Spleen (tissue), 7 donors: ENCODE results near the gene ZNF462.

Experiments used
- POLR2A ChIP-seq, 3 donors: fragments of 450-650 bp; IDR thresholded peaks; one replicate each; pipeline ENCODE4 v1.5.1; 2017; ENCODE audit warnings: antibody characterized with exemption in 3 of 3, mild to moderate bottlenecking in 1 of 3
- TF ChIP-seq, protein P1 (sequence below), 11 experiments: fragments of 200-600 bp in 7 of 11; fragments of 450-650 bp in 4 of 11; sonication (generic) in 4 of 11; IDR thresholded peaks in 8 of 11; conservative IDR thresholded peaks in 3 of 11; 1 replicate in 7 of 11; 2 replicates in 4 of 11; pipeline versions ENCODE4 v1.4.0 to v1.8.0; 2016 to 2021; ENCODE audit warnings: antibody characterized with exemption in 11 of 11, inconsistent platforms in 4 of 11, mild to moderate bottlenecking in 1 of 11
- donor health status: DM: no; HTN: no; CAD: no; lungs with moderate emphysema.
- donor health status: DM: no; HTN: no; CAD: no.
- donor health status: DM: no; HTN: no; CAD: no.

DNA sequence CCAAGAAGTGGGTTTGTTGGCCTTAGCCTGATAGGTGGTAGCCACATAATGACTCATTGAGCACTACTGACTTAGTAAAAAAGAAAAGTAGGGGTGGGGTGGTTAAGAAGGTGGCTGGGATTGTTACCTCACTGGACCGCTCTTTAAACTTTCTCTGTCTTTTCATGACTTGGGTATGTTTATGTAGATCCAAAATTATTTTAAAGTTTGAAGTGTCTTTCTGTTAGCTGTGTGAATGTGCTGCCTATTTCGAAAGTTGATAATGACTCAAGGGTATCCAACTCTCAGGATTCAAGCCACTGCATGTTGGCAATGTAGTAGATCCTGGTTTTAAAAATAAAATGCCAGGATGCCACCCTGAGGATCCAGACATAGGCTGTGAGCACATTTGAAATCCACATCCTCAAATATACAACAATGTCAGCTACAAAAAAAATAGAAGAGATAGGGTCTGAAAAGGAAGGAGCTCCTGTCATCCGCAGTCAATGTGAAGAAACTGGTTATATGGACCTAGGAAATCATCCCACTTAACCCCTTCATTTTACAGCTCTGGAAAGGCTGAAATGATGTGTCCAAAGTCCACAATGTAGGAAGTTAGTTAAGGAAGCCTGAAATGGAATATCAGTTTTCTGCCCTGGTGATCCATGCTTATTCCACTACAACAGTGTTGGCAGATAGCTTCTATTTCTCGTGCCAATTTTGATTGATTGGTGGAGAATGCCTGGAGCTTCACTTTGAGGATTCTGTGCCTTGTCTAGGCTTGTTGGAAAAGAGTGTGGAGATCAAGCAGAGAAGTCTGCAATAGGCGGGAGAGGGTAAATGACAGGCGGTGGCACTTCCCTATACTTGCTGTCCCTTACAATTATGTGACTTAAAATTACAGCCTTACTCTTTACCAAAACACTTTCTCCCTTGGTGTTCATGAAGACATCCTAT lies 23.4 kb downstream of the ZNF462 start:
- TF ChIP-seq, protein P1, sequence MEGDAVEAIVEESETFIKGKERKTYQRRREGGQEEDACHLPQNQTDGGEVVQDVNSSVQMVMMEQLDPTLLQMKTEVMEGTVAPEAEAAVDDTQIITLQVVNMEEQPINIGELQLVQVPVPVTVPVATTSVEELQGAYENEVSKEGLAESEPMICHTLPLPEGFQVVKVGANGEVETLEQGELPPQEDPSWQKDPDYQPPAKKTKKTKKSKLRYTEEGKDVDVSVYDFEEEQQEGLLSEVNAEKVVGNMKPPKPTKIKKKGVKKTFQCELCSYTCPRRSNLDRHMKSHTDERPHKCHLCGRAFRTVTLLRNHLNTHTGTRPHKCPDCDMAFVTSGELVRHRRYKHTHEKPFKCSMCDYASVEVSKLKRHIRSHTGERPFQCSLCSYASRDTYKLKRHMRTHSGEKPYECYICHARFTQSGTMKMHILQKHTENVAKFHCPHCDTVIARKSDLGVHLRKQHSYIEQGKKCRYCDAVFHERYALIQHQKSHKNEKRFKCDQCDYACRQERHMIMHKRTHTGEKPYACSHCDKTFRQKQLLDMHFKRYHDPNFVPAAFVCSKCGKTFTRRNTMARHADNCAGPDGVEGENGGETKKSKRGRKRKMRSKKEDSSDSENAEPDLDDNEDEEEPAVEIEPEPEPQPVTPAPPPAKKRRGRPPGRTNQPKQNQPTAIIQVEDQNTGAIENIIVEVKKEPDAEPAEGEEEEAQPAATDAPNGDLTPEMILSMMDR (IDR thresholded peaks at IDR 0.05 in 8 of 11, conservative IDR thresholded peaks at IDR 0.05 in 3 of 11) = no peak
- no peak for TF ChIP-seq POLR2A (IDR thresholded peaks at IDR 0.05)
